K562 (cell line): Measurements from ENCODE around the gene MBLAC2.

Experiments
- ADNP ChIP-seq: fragments of 200-800 bp; sonication (Bioruptor generic); IDR thresholded peaks from 2 replicates; pipeline ENCODE4 v1.6.1; 2016; ENCODE audit warnings: missing genetic modification characterization, missing compliant biosample characterization
- NR3C1 ChIP-seq: sonication (generic); formaldehyde crosslinking; IDR thresholded peaks from 2 replicates; pipeline ENCODE4 v1.8.1; 2022; ENCODE audit warnings: missing genetic modification reagents
- PPARD ChIP-seq: fragments of 250-450 bp; sonication (Bioruptor Pico); IDR thresholded peaks from 2 replicates; pipeline ENCODE4 v1.8.0; 2022; ENCODE audit warnings: inconsistent platforms, mild to moderate bottlenecking, moderate library complexity
- SRF ChIP-seq, 2 experiments: fragments of 250-450, 450-650 bp in 1 of 2; sonication (Bioruptor Pico) in 1 of 2; sonication (generic) in 1 of 2; formaldehyde crosslinking; IDR thresholded peaks; 2 replicates each; pipeline versions ENCODE4 v1.5.0 to v1.5.1; 2020 to 2022; ENCODE audit warnings: mild to moderate bottlenecking in 1 of 2, missing genetic modification reagents in 1 of 2
- TF ChIP-seq, protein P1 (sequence below), 3 experiments: IDR thresholded peaks in 2 of 3; conservative IDR thresholded peaks in 1 of 3; 2 replicates each; pipeline ENCODE4 v1.5.1; 2011 to 2012; ENCODE audit warnings: low read length in 3 of 3, mild to moderate bottlenecking in 3 of 3, control low read depth in 2 of 3, improper control_type of control experiment in 1 of 3, inconsistent platforms in 1 of 3, low read depth in 1 of 3, mixed read lengths in 1 of 3, moderate library complexity in 1 of 3; ENCODE audit not compliant: insufficient read depth in 2 of 3
- TF ChIP-seq, protein P2 (sequence below): sonication (generic); formaldehyde crosslinking; IDR thresholded peaks from 2 replicates; pipeline ENCODE4 v1.5.0; 2020; ENCODE audit warnings: missing genetic modification reagents

DNA sequence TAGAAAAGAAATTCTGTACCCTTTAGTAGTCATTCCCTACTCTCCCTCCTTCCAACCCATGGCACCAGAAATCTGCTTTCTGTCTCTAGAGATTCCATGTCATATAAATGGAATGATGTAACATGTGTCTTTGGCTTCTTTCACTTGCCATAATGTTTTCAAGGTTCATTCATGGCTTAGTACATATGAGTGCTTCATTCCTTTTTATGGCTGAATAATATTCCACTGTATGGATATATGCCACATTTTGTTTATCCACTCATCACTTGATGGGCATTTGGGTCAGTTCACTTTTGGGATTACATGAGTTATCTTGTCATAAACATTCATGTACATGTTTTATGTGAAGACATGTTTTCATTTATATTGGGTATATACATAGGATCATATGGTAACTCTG lies 19.5 kb upstream of the MBLAC2 start:
- TF ChIP-seq SRF (CRISPR knock-in tag; IDR thresholded peaks at IDR 0.05) (no peak), NR3C1 (CRISPR knock-in tag) (no peak), PPARD (no peak), ADNP (tag) (no peak)
- TF ChIP-seq, protein P1, sequence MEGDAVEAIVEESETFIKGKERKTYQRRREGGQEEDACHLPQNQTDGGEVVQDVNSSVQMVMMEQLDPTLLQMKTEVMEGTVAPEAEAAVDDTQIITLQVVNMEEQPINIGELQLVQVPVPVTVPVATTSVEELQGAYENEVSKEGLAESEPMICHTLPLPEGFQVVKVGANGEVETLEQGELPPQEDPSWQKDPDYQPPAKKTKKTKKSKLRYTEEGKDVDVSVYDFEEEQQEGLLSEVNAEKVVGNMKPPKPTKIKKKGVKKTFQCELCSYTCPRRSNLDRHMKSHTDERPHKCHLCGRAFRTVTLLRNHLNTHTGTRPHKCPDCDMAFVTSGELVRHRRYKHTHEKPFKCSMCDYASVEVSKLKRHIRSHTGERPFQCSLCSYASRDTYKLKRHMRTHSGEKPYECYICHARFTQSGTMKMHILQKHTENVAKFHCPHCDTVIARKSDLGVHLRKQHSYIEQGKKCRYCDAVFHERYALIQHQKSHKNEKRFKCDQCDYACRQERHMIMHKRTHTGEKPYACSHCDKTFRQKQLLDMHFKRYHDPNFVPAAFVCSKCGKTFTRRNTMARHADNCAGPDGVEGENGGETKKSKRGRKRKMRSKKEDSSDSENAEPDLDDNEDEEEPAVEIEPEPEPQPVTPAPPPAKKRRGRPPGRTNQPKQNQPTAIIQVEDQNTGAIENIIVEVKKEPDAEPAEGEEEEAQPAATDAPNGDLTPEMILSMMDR (IDR thresholded peaks at IDR 0.05 in 2 of 3, conservative IDR thresholded peaks at IDR 0.05 in 1 of 3; ENCODE audit: insufficient read depth in 2 of 3, low read depth in 1 of 3, low read length in 3 of 3): no peak
- TF ChIP-seq, protein P2, sequence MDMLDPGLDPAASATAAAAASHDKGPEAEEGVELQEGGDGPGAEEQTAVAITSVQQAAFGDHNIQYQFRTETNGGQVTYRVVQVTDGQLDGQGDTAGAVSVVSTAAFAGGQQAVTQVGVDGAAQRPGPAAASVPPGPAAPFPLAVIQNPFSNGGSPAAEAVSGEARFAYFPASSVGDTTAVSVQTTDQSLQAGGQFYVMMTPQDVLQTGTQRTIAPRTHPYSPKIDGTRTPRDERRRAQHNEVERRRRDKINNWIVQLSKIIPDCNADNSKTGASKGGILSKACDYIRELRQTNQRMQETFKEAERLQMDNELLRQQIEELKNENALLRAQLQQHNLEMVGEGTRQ (CRISPR knock-in tag): no peak
